Panc1 (cell line): ENCODE measurements around the gene CCDC57.

Experiments
- POLR2AphosphoS5 ChIP-seq: IDR thresholded peaks from 2 replicates; pipeline ENCODE4 v1.6.1; 2012; ENCODE audit warnings: mild to moderate bottlenecking, low read depth, low read length, moderate library complexity
- TCF7L2 ChIP-seq: IDR thresholded peaks from 2 replicates; pipeline ENCODE4 v1.6.1; 2011; ENCODE audit warnings: mild to moderate bottlenecking, low read depth, low read length, inconsistent platforms
- TF ChIP-seq, protein P1 (sequence below): fragments of 450-650 bp; IDR thresholded peaks from 2 replicates; pipeline ENCODE4 v1.5.1; 2017; ENCODE audit warnings: mild to moderate bottlenecking

DNA sequence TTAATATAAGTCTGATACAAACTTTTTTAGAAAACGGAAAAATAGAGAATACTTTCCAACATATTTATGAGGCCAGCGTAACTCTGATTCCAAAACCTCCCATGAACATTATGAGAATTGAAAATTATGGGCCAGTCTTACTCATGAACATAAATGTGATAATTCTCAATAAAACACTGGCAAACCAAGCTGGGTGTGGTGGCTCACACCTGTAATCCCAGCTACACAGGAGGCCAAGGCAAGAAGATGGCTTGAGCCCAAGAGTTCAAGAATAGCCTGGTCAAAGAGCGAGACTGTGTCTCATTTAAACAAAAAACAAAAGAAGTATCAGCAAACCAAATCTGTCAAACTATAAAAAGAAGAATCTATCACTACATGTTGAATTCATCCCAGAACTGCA is 47.8 kb downstream of the CCDC57 start:
- TF ChIP-seq, protein P1, sequence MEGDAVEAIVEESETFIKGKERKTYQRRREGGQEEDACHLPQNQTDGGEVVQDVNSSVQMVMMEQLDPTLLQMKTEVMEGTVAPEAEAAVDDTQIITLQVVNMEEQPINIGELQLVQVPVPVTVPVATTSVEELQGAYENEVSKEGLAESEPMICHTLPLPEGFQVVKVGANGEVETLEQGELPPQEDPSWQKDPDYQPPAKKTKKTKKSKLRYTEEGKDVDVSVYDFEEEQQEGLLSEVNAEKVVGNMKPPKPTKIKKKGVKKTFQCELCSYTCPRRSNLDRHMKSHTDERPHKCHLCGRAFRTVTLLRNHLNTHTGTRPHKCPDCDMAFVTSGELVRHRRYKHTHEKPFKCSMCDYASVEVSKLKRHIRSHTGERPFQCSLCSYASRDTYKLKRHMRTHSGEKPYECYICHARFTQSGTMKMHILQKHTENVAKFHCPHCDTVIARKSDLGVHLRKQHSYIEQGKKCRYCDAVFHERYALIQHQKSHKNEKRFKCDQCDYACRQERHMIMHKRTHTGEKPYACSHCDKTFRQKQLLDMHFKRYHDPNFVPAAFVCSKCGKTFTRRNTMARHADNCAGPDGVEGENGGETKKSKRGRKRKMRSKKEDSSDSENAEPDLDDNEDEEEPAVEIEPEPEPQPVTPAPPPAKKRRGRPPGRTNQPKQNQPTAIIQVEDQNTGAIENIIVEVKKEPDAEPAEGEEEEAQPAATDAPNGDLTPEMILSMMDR, result no peak
- no peak for TF ChIP-seq TCF7L2
- no peak for TF ChIP-seq POLR2AphosphoS5
